Progenitor cell of endocrine pancreas (in vitro differentiated cells): Measurements from ENCODE around the gene RNF183. TPM values are rescaled to one million over a fixed set of nuclear protein-coding genes. Genes with fewer than 3 reads are reported as not detected.

Experiments
- DNase-seq: peaks from one replicate; pipeline ENCODE4 v3.0.0; 2021; ENCODE audit warnings: low spot score; ENCODE audit not compliant: unreplicated experiment
- H3K27ac Mint-ChIP-seq: 2 replicates; pipeline ENCODE4 v1.8.0; 2021; ENCODE audit warnings: mild to moderate bottlenecking, moderate library complexity, mixed read lengths
- H3K27me3 Mint-ChIP-seq: 2 replicates; pipeline ENCODE4 v1.8.0; 2021; ENCODE audit warnings: mixed read lengths
- H3K36me3 Mint-ChIP-seq: 2 replicates; pipeline ENCODE4 v1.8.0; 2022; ENCODE audit warnings: mixed read lengths; ENCODE audit not compliant: insufficient read depth
- H3K4me1 Mint-ChIP-seq: 2 replicates; pipeline ENCODE4 v1.8.0; 2021; ENCODE audit warnings: low read depth, mixed read lengths
- H3K4me3 Mint-ChIP-seq: 2 replicates; pipeline ENCODE4 v1.8.0; 2021; ENCODE audit warnings: low read depth, mild to moderate bottlenecking, moderate library complexity, mixed read lengths
- H3K9me3 Mint-ChIP-seq: 2 replicates; pipeline ENCODE4 v1.8.0; 2021; ENCODE audit warnings: low read depth, mixed read lengths
- CTCF ChIP-seq: fragments of 200-600 bp; sonication (generic); IDR thresholded peaks from one replicate; pipeline ENCODE4 v1.5.0; 2021; ENCODE audit warnings: antibody characterized with exemption, mild to moderate bottlenecking; ENCODE audit not compliant: unreplicated experiment
- total RNA-seq: library from RNA; stranded (reverse); gene quantifications from 2 replicates; pipeline ENCODE4 v1.2.1, GENCODE V29; 2021

RNF183 gene
- total RNA-seq, 1 donor from 2014 or later: 0.26 TPM

- TF ChIP-seq CTCF: no peak
- Mint-ChIP-seq H3K36me3 (peaks cover 14% of the 10 kb centered on the region), H3K27me3 (no peaks in the 10 kb centered on the region), H3K4me3 (no peak overlapping the region), H3K27ac (no peak overlapping the region), H3K9me3 (no peaks in the 10 kb centered on the region), H3K4me1 (no peaks in the 10 kb centered on the region)
- DNase-seq: no peak
Observed at GRCh38 chr9:113267911-113268566, 35.1 kb downstream of the RNF183 start.

- Mint-ChIP-seq H3K4me3 (no peak overlapping the region), H3K36me3 (peaks cover 14% of the 10 kb centered on the region), H3K4me1 (no peaks in the 10 kb centered on the region), H3K27ac (no peak overlapping the region), H3K27me3 (no peaks in the 10 kb centered on the region), H3K9me3 (no peaks in the 10 kb centered on the region)
- TF ChIP-seq CTCF: no peak
- no peak for DNase-seq
Observed at GRCh38 chr9:113266174-113266573, 37.0 kb downstream of the RNF183 start.

GRCh38 chr9:113261917-113262671, 41.1 kb downstream of the RNF183 start:
- DNase-seq: no peak
- no peak overlapping the region for H3K4me3 Mint-ChIP-seq
- no peak overlapping the region for H3K27ac Mint-ChIP-seq
- peaks cover 21% of the 10 kb centered on the region for H3K36me3 Mint-ChIP-seq
- no peaks in the 10 kb centered on the region for H3K27me3 Mint-ChIP-seq
- H3K4me1 Mint-ChIP-seq: peaks cover 12% of the 10 kb centered on the region
- no peaks in the 10 kb centered on the region for H3K9me3 Mint-ChIP-seq
- no peak for TF ChIP-seq CTCF

GRCh38 chr9:113258282-113258681, 44.9 kb downstream of the RNF183 start:
- no peak for DNase-seq
- H3K9me3 Mint-ChIP-seq: no peaks in the 10 kb centered on the region
- H3K4me1 Mint-ChIP-seq: peaks cover 15% of the 10 kb centered on the region
- no peak overlapping the region for H3K27ac Mint-ChIP-seq
- TF ChIP-seq CTCF: no peak
- no peaks in the 10 kb centered on the region for H3K27me3 Mint-ChIP-seq
- peaks cover 19% of the 10 kb centered on the region for H3K36me3 Mint-ChIP-seq
- H3K4me3 Mint-ChIP-seq: no peak overlapping the region

- H3K9me3 Mint-ChIP-seq: no peaks in the 10 kb centered on the region
- H3K27me3 Mint-ChIP-seq: no peaks in the 10 kb centered on the region
- no peak overlapping the region for H3K4me3 Mint-ChIP-seq
- DNase-seq: no peak
- H3K27ac Mint-ChIP-seq: no peak overlapping the region
- peaks cover 19% of the 10 kb centered on the region for H3K36me3 Mint-ChIP-seq
- no peak for TF ChIP-seq CTCF
- H3K4me1 Mint-ChIP-seq: peaks cover 15% of the 10 kb centered on the region
Observed at GRCh38 chr9:113257863-113258262, 45.3 kb downstream of the RNF183 start.
